ENCODE data around the gene PIK3C2B. TPM values are rescaled to one million over a fixed set of nuclear protein-coding genes. Genes with fewer than 3 reads are reported as not detected.
"Not testable (repeated sequence)": the region's sequence is repeated elsewhere in the genome, so short reads cannot be mapped to it uniquely, and the experiment has no call there.

PIK3C2B gene
- total and polyA plus RNA-seq, 4 donors: 11.9 to 37.6 (median 25.0) TPM

DNA sequence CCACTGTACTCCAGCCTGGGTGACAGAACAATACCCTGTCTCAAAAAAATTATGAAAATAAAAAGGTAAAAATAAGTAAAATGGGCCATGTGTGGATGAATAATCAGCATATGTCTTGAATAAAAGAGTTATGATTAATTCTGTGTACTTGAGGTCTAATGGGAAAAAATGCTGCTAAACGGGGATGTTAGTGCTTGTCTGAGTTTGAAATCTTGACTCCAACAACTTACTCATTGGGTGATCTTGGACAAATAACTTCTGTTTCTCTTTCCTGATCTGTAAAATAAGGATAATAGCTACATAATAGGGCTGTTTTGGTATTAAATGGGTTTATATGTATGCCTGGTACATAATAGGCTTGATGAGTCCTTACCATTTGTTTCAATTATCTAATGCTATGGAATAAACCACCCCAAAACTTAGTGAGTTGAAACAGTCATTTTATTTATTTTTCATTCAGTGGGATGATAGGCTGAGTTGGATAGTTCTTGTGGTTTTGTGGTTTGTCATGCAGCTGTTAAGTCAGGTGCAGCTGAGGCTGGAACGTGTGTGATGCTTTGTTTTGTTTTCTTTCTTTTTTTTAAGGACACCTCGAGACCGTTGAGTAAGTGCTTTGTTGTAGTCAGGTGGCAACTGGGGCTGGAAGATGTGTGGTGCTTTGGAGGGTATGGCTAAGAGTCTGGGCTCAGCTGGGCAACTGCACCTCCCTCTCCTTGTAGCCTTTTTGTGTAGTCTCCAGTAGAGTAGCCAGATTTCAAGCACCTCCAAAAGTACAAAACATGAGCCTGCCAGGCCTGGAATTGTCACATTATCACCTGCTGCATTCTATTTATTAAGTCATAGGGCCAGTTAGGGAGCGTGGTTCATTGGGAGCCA lies 26.5 kb upstream of the PIK3C2B start:
- no peaks in the 10 kb centered on the region for H3K9me3 ChIP-seq (ENCODE audit: control insufficient read depth in 4 of 4, insufficient read depth in 3 of 4, low read length in 3 of 4)
- DNase-seq (no peak), ATAC-seq (ENCODE audit: insufficient read depth, low FRiP score) (no peak)
- WGBS, 2 donors: 40 to 54% methylated on average over 5 of the region's 5 CpGs
- no peak overlapping the region for H3K9ac ChIP-seq (ENCODE audit: insufficient read depth in 1 of 2, low read length in 2 of 2)
- TF ChIP-seq, protein P1, sequence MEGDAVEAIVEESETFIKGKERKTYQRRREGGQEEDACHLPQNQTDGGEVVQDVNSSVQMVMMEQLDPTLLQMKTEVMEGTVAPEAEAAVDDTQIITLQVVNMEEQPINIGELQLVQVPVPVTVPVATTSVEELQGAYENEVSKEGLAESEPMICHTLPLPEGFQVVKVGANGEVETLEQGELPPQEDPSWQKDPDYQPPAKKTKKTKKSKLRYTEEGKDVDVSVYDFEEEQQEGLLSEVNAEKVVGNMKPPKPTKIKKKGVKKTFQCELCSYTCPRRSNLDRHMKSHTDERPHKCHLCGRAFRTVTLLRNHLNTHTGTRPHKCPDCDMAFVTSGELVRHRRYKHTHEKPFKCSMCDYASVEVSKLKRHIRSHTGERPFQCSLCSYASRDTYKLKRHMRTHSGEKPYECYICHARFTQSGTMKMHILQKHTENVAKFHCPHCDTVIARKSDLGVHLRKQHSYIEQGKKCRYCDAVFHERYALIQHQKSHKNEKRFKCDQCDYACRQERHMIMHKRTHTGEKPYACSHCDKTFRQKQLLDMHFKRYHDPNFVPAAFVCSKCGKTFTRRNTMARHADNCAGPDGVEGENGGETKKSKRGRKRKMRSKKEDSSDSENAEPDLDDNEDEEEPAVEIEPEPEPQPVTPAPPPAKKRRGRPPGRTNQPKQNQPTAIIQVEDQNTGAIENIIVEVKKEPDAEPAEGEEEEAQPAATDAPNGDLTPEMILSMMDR (IDR thresholded peaks at IDR 0.05; ENCODE audit: control extremely low read depth, extremely low read depth): no peak
- no peaks in the 10 kb centered on the region for H3K27me3 ChIP-seq (ENCODE audit: control insufficient read depth in 3 of 3, insufficient read depth in 3 of 3, low read length in 2 of 3)
- no peak overlapping the region for H3K4me3 ChIP-seq
- H3K36me3 ChIP-seq (ENCODE audit: control insufficient read depth in 4 of 4, insufficient read depth in 4 of 4, low read length in 4 of 4): peaks cover under 1 to 12% (median 6%) of the 10 kb centered on the region in 4 donors
- peaks cover 0 to 19% (median 8%) of the 10 kb centered on the region in 5 donors for H3K4me1 ChIP-seq (ENCODE audit: control insufficient read depth in 5 of 5, insufficient read depth in 5 of 5, low read length in 5 of 5)
- H3K27ac ChIP-seq (ENCODE audit: low read depth in 1 of 2, low read length in 1 of 2): no peak overlapping the region

- Histone ChIP-seq H3K36me3 (ENCODE audit: control insufficient read depth in 4 of 4, insufficient read depth in 4 of 4, low read length in 4 of 4) (peaks cover 0 to 12% (median under 1%) of the 10 kb centered on the region in 4 donors), H3K4me1 (ENCODE audit: control insufficient read depth in 5 of 5, insufficient read depth in 5 of 5, low read length in 5 of 5) (peaks cover 0 to 19% (median 8%) of the 10 kb centered on the region in 5 donors)
- DNase-seq; ATAC-seq (ENCODE audit: insufficient read depth, low FRiP score); H3K27ac ChIP-seq (ENCODE audit: low read depth in 1 of 2, low read length in 1 of 2); H3K9ac ChIP-seq (ENCODE audit: insufficient read depth in 1 of 2, low read length in 2 of 2); H3K27me3 ChIP-seq (ENCODE audit: control insufficient read depth in 3 of 3, insufficient read depth in 3 of 3, low read length in 2 of 3); H3K4me3 ChIP-seq; H3K9me3 ChIP-seq (ENCODE audit: control insufficient read depth in 4 of 4, insufficient read depth in 3 of 4, low read length in 3 of 4): not testable (repeated sequence)
- WGBS, 2 donors: 84 to 91% methylated on average over 19 of the region's 19 CpGs
These were observed 22.8 kb upstream of the PIK3C2B start for GRCh38 chr1:204517382-204517781.

GRCh38 chr1:204516180-204516879 lies 21.7 kb upstream of the PIK3C2B start, which contains the start of gene MDM4:
TSS of gene MDM4 (plus strand) at chr1:204516406. CDS start at chr1:204525519, 9,113 bp downstream.
- Histone ChIP-seq H3K9ac (ENCODE audit: insufficient read depth in 1 of 2, low read length in 2 of 2) (peak within 1 kb of the TSS; percentile 81 to 94), H3K27me3 (ENCODE audit: control insufficient read depth in 3 of 3, insufficient read depth in 3 of 3, low read length in 2 of 3) (no peaks in the 10 kb centered on the region), H3K9me3 (ENCODE audit: control insufficient read depth in 4 of 4, insufficient read depth in 3 of 4, low read length in 3 of 4) (no peaks in the 10 kb centered on the region), H3K27ac (ENCODE audit: low read depth in 1 of 2, low read length in 1 of 2) (peak within 1 kb of the TSS; percentile 97 to 98), H3K36me3 (ENCODE audit: control insufficient read depth in 4 of 4, insufficient read depth in 4 of 4, low read length in 4 of 4) (peaks cover 0 to 12% (median under 1%) of the 10 kb centered on the region in 4 donors), H3K4me3 (peak within 1 kb of the TSS; percentile 90), H3K4me1 (ENCODE audit: control insufficient read depth in 5 of 5, insufficient read depth in 5 of 5, low read length in 5 of 5) (peaks cover 0 to 18% (median 8%) of the 10 kb centered on the region in 5 donors)
- DNase-seq: peak; percentile 94 to 98 (median 97)
- TF ChIP-seq, protein P1 (IDR thresholded peaks at IDR 0.05; ENCODE audit: control extremely low read depth, extremely low read depth): no peak
- 0% methylated on average over 43 of the region's 43 CpGs for WGBS, 2 donors
- peak; percentile 90 for ATAC-seq (ENCODE audit: insufficient read depth, low FRiP score)

GRCh38 chr1:204514828-204515227 lies 20.2 kb upstream of the PIK3C2B start:
- no peak overlapping the region for H3K27ac ChIP-seq (ENCODE audit: low read depth in 1 of 2, low read length in 1 of 2)

More at GRCh38 chr1:204514828-204515227, 20.2 kb upstream of the PIK3C2B start:
- ATAC-seq (ENCODE audit: insufficient read depth, low FRiP score) (no peak), DNase-seq (no peak)
- TF ChIP-seq, protein P1 (IDR thresholded peaks at IDR 0.05; ENCODE audit: control extremely low read depth, extremely low read depth): no peak
- Histone ChIP-seq H3K27me3 (ENCODE audit: control insufficient read depth in 3 of 3, insufficient read depth in 3 of 3, low read length in 2 of 3) (no peaks in the 10 kb centered on the region), H3K9ac (ENCODE audit: insufficient read depth in 1 of 2, low read length in 2 of 2) (no peak overlapping the region), H3K9me3 (ENCODE audit: control insufficient read depth in 4 of 4, insufficient read depth in 3 of 4, low read length in 3 of 4) (no peaks in the 10 kb centered on the region), H3K4me1 (ENCODE audit: control insufficient read depth in 5 of 5, insufficient read depth in 5 of 5, low read length in 5 of 5) (peaks cover 0 to 15% (median 6%) of the 10 kb centered on the region in 5 donors), H3K4me3 (no peak overlapping the region), H3K36me3 (ENCODE audit: control insufficient read depth in 4 of 4, insufficient read depth in 4 of 4, low read length in 4 of 4) (peaks cover 0 to 12% (median under 1%) of the 10 kb centered on the region in 4 donors)
- 67 to 69% methylated on average over 2 of the region's 2 CpGs for WGBS, 2 donors

Data from lung (tissue), 12 donors.